Ishikawa (cell line): Measurements from ENCODE around the gene LSM7.

Experiments used
- CEBPB ChIP-seq: IDR thresholded peaks from 2 replicates; pipeline ENCODE4 v1.6.1; 2012
- CREB1 ChIP-seq: IDR thresholded peaks from 2 replicates; pipeline ENCODE4 v1.6.1; 2012; ENCODE audit warnings: low read depth
- EGR1 ChIP-seq: IDR thresholded peaks from 2 replicates; pipeline ENCODE4 v1.6.1; 2012
- EP300 ChIP-seq: IDR thresholded peaks from 2 replicates; pipeline ENCODE4 v1.6.1; 2012; ENCODE audit warnings: borderline replicate concordance
- FOXM1 ChIP-seq: IDR thresholded peaks from 2 replicates; pipeline ENCODE4 v1.6.1; 2012; ENCODE audit warnings: low read depth, borderline replicate concordance
- NFIC ChIP-seq: IDR thresholded peaks from 2 replicates; pipeline ENCODE4 v1.6.1; 2012
- RAD21 ChIP-seq: IDR thresholded peaks from 2 replicates; pipeline ENCODE4 v1.6.1; 2012; ENCODE audit warnings: low read depth
- TAF1 ChIP-seq: IDR thresholded peaks from 2 replicates; pipeline ENCODE4 v1.6.1; 2012; ENCODE audit warnings: low read depth, mild to moderate bottlenecking
- TCF12 ChIP-seq: IDR thresholded peaks from 2 replicates; pipeline ENCODE4 v1.6.1; 2012; ENCODE audit warnings: low read depth
- TEAD4 ChIP-seq: IDR thresholded peaks from 2 replicates; pipeline ENCODE4 v1.6.1; 2012
- YY1 ChIP-seq: IDR thresholded peaks from 2 replicates; pipeline ENCODE4 v1.6.1; 2012; ENCODE audit warnings: low read depth
- ZBTB7A ChIP-seq: IDR thresholded peaks from 2 replicates; pipeline ENCODE4 v1.6.1; 2012; ENCODE audit warnings: low read depth
- TF ChIP-seq, protein P1 (sequence below): IDR thresholded peaks from 2 replicates; pipeline ENCODE4 v1.6.1; 2012
- TF ChIP-seq, protein P2 (sequence below): IDR thresholded peaks from 2 replicates; pipeline ENCODE4 v1.6.1; 2012
- TF ChIP-seq, protein P3 (sequence below): IDR thresholded peaks from 2 replicates; pipeline ENCODE4 v1.6.1; 2012; ENCODE audit warnings: low read depth, mild to moderate bottlenecking

Gene LSM7

DNA sequence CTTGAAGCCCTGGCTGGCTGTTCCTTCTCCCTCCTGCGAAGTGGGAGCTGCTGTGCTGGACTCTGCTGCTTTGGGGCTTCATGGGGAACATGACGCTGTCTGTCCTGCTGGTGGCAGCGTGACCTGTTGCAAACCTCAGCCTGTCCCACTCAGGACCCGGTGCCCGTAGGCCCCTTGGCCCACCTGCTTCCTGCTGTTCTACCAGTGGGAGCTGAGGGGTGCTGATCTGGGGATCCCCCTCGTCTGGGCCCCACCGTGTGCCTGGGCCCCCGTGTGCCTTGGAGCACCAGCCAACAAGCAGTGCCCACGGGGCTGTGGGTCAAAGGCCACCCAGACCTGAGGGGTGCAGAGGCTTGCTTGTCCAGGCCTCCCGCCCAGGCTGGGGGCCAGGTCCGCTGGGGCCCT lies 5.4 kb upstream of the LSM7 start:
- TF ChIP-seq EGR1: no peak
- TF ChIP-seq RAD21: no peak
- no peak for TF ChIP-seq ZBTB7A
- TF ChIP-seq, protein P1, sequence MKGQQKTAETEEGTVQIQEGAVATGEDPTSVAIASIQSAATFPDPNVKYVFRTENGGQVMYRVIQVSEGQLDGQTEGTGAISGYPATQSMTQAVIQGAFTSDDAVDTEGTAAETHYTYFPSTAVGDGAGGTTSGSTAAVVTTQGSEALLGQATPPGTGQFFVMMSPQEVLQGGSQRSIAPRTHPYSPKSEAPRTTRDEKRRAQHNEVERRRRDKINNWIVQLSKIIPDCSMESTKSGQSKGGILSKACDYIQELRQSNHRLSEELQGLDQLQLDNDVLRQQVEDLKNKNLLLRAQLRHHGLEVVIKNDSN: no peak
- TF ChIP-seq CEBPB: no peak
- no peak for TF ChIP-seq TCF12
- no peak for TF ChIP-seq TAF1
- no peak for TF ChIP-seq EP300
- no peak for TF ChIP-seq CREB1
- no peak for TF ChIP-seq TEAD4
- TF ChIP-seq, protein P2, sequence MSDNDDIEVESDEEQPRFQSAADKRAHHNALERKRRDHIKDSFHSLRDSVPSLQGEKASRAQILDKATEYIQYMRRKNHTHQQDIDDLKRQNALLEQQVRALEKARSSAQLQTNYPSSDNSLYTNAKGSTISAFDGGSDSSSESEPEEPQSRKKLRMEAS: no peak
- no peak for TF ChIP-seq YY1
- TF ChIP-seq FOXM1: no peak
- TF ChIP-seq NFIC: no peak
- TF ChIP-seq, protein P3, sequence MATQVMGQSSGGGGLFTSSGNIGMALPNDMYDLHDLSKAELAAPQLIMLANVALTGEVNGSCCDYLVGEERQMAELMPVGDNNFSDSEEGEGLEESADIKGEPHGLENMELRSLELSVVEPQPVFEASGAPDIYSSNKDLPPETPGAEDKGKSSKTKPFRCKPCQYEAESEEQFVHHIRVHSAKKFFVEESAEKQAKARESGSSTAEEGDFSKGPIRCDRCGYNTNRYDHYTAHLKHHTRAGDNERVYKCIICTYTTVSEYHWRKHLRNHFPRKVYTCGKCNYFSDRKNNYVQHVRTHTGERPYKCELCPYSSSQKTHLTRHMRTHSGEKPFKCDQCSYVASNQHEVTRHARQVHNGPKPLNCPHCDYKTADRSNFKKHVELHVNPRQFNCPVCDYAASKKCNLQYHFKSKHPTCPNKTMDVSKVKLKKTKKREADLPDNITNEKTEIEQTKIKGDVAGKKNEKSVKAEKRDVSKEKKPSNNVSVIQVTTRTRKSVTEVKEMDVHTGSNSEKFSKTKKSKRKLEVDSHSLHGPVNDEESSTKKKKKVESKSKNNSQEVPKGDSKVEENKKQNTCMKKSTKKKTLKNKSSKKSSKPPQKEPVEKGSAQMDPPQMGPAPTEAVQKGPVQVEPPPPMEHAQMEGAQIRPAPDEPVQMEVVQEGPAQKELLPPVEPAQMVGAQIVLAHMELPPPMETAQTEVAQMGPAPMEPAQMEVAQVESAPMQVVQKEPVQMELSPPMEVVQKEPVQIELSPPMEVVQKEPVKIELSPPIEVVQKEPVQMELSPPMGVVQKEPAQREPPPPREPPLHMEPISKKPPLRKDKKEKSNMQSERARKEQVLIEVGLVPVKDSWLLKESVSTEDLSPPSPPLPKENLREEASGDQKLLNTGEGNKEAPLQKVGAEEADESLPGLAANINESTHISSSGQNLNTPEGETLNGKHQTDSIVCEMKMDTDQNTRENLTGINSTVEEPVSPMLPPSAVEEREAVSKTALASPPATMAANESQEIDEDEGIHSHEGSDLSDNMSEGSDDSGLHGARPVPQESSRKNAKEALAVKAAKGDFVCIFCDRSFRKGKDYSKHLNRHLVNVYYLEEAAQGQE: no peak

DNA sequence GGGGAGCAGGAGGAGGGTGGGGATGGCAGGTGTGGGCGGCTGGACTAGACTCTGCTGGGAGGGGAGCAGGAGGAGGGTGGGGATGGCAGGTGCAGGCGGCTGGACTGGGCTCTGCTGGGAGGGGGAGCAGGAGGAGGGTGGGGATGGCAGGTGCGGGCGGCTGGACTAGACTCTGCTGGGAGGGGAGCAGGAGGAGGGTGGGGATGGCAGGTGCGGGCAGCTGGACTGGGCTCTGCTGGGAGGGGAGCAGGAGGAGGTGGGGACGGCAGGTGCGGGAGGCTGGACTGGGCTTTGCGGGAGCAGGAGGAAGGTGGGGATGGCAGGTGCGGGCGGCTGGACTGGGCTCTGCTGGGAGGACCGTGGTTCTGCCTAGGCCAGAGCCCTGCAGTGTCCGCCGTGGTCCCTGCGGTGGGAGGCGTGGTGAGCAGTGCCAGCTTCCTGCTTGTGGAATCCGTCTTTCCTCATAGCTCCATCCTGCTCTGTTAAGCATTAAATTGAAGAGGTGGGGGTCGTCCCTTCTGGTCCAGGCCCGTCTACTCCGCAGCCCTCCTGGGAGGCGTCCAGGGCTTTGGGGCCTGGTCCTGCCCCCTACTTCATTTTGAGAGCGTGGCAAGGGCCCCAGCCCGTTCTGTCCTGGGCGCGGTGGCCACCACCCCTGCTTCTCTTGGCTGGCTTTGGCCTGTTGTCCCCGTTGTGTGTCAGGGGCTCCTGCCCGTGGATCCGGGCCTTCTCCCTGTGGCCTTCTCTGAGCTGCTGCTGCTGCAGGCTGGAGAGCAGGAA lies 4.8 kb upstream of the LSM7 start:
- TF ChIP-seq EP300: no peak
- no peak for TF ChIP-seq NFIC
- TF ChIP-seq FOXM1: no peak

DNA sequence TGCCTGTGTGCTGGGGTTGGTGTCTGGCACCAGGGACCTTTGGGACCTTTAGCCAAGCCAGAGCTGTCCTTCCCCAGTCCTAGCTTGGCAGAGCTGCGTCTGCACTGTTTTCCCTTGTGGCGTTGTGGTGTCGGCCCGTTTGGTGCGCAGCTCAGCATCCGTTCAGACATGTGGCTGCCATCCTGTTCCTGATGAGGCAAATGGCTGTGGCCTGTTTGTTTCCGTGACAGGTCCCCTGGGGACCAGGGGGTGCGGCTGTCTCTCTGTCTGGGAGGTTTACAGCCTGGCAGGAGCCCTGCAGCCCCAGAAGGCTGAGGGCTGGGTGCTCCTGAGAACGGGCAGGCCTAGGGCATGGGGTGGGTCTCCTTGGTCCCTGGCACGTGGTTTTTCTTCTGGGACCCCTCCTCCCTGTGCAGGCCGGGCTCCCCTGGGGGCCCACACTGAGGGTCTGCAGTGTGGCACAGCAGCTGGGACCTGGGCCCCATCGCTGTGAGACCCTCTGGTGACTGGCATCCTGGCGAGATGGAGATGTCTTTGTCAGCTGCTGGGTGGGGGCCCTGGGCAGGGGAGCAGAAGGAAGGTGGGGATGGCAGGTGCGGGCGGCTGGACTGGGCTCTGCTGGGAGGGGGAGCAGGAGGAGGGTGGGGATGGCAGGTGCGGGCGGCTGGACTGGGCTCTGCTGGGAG lies 4.1 kb upstream of the LSM7 start:
- TF ChIP-seq RAD21 (no peak), CREB1 (no peak), NFIC (no peak)

DNA sequence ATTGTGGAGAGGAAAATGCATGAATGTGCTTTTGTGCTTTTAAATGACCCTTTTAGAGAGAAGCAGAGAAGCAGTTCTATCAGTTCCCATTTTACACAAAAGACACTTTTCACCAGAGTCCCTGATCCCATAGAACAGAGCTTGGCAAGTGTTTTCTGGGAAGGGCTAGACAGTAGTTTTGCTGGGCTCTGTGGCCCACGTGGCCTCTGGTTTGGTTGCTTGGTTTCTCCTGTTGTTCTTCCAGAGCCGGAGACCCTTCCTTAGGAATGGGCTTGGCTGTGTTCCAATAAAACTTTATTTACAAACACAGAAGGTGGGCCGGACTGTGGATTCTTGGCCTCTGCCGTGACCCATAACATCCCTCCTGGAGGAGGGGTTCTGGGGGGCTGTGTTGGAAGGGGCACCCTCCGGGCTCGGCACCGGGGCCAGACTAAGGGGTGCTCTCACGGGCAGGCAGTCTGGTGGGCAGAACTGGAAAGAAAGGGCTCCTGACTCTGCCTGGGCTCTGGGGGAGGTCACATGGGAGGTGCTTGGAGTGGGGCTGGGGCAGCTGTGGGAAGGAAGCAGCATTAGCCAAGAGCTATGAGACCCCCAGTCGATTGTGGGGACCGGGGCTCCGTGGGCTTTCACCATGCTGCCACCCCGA lies 3.3 kb upstream of the LSM7 start:
- TF ChIP-seq EP300: no peak
- no peak for TF ChIP-seq TEAD4
- no peak for TF ChIP-seq EGR1
- TF ChIP-seq RAD21: no peak
- TF ChIP-seq, protein P3: no peak
- no peak for TF ChIP-seq YY1
- TF ChIP-seq, protein P1: no peak
- TF ChIP-seq ZBTB7A: no peak
- no peak for TF ChIP-seq NFIC
- TF ChIP-seq CREB1: no peak

DNA sequence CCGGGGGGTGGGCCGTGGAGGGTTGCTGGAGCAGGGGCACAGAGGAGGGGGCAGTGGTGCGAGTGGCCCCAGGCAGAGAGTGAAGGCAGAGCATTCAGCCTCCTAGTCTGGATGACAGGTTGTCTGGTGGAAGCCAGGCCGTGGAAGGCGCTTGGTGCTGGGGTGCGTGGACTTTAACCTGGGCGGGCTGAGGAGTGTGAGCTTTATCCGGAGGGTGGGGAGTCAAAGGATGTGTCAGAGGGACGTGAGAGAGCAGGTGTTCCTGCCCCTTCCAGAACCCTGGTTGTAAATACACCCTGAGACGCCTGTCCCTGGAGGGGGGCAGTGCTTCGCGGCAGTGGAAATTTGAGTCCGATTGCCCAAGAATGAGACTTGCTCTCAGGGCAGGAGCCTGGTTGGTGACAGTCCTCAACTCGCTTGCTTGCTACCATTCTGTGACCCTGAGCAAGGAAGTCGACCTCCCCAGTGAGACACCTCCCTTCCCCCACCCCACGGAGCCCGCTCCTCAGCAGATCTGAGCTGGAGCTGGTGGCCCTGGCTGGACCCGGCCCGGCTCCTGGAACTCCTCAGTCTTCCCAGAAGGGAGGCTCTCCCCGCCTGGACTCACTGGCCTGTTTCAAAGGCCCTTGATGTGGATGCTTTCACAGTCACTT lies 2.4 kb upstream of the LSM7 start:
- peak; percentile 73 for TF ChIP-seq CEBPB
- TF ChIP-seq CREB1: no peak

DNA sequence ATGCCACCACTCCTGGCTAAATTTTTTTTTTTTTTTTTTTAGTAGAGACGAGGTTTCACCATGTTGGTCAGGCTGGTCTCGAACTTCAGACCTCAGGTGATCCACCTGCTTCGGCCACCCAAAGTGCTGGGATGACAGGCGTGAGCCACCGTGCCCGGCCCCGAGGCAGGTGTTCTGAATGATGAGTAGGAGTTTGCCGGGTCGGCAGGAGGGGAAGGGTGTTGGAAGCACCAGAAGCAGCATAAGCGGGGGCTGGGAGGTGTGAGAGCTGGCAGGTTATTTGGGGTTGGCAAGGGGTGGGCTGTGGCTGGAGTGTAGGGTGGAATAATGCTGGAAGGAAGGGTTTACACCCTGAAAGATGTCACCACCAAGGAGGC lies 1.9 kb upstream of the LSM7 start:
- TF ChIP-seq TCF12 (no peak), FOXM1 (no peak), ZBTB7A (no peak), NFIC (no peak), EP300 (no peak), CEBPB (no peak), TEAD4 (no peak), CREB1 (no peak), YY1 (no peak), RAD21 (no peak), TAF1 (no peak), EGR1 (no peak)
- TF ChIP-seq, protein P3: no peak
- TF ChIP-seq, protein P1: no peak
- TF ChIP-seq, protein P2: no peak
